Choroid plexus epithelial cell (primary cell): ENCODE measurements around the gene MRPL52.
A peak's percentile ranks its signal among the peaks of the same experiment; 100 is the strongest.

Source experiments
- DNase-seq: peaks from one replicate; pipeline ENCODE4 v3.0.0-alpha.2; 2010; ENCODE audit warnings: low read depth
- H3K4me3 ChIP-seq: 2 replicates; pipeline ENCODE4 v1.5.1; 2011; ENCODE audit warnings: low read depth, mild to moderate bottlenecking, control low read depth, low read length, moderate library complexity
- CTCF ChIP-seq: conservative IDR thresholded peaks from 2 replicates; pipeline ENCODE4 v1.5.1; 2011; ENCODE audit warnings: low read depth, mild to moderate bottlenecking, control low read depth, inconsistent platforms, low read length, moderate library complexity

The MRPL52 gene

GRCh38 chr14:22865424-22866405, 36.0 kb downstream of the MRPL52 start:
- peak; percentile 56 for TF ChIP-seq CTCF

GRCh38 chr14:22866874-22867273, 37.2 kb downstream of the MRPL52 start:
- no peak overlapping the region for H3K4me3 ChIP-seq
- no peak for TF ChIP-seq CTCF
- no peak for DNase-seq

More at GRCh38 chr14:22865424-22866405, 36.0 kb downstream of the MRPL52 start:
- DNase-seq, result no peak
- no peak overlapping the region for H3K4me3 ChIP-seq

GRCh38 chr14:22870811-22871223, 41.1 kb downstream of the MRPL52 start:
- no peak for TF ChIP-seq CTCF
- no peak for DNase-seq
- H3K4me3 ChIP-seq, result peak overlapping the region; percentile 85

GRCh38 chr14:22871224-22872032, 41.7 kb downstream of the MRPL52 start, which contains the start of gene LRP10:
Gene LRP10, plus strand, starts transcription at chr14:22871740. Its CDS starts 564 bp downstream, at chr14:22872304.
- peak; percentile 89 for DNase-seq
- TF ChIP-seq CTCF, result no peak

GRCh38 chr14:22872033-22872832, 42.5 kb downstream of the MRPL52 start:
- TF ChIP-seq CTCF, result peak; percentile 96
- peak overlapping the region; percentile 85 for H3K4me3 ChIP-seq
- DNase-seq, result peak; percentile 87

More at GRCh38 chr14:22871224-22872032, 41.7 kb downstream of the MRPL52 start, which contains the start of gene LRP10:
- H3K4me3 ChIP-seq, result peak within 1 kb of the TSS; percentile 85

GRCh38 chr14:22872833-22873520, 43.3 kb downstream of the MRPL52 start:
- TF ChIP-seq CTCF, result no peak
- H3K4me3 ChIP-seq, result peak overlapping the region; percentile 85
- no peak for DNase-seq
